Lung (tissue), 12 donors: ENCODE data around the gene CLEC10A. TPM values are rescaled to one million over a fixed set of nuclear protein-coding genes. Genes with fewer than 3 reads are reported as not detected.
"Not testable (repeated sequence)": the region's sequence is repeated elsewhere in the genome, so short reads cannot be mapped to it uniquely, and the experiment has no call there.

Experiments
- ATAC-seq: fragments of 200-7000 bp; cut with Tn5 transposase; one replicate; pipeline ENCODE4 v1.9.1; 2020; ENCODE audit warnings: moderate number of reproducible peaks; ENCODE audit not compliant: insufficient read depth, low FRiP score
- DNase-seq, 3 donors: peaks; one replicate each; pipeline ENCODE4 v3.0.0-alpha.2; 2013 to 2017
- H3K27ac ChIP-seq, 2 donors: one replicate each; pipeline ENCODE4 v1.5.1; 2013; ENCODE audit warnings: mild to moderate bottlenecking in 2 of 2, moderate library complexity in 2 of 2, control low read depth in 1 of 2, inconsistent platforms in 1 of 2, low read depth in 1 of 2, low read length in 1 of 2
- H3K27me3 ChIP-seq, 3 donors: one replicate each; pipeline ENCODE4 v1.5.1; 2013; ENCODE audit warnings: low read length in 2 of 3; ENCODE audit not compliant: control insufficient read depth in 3 of 3, insufficient read depth in 3 of 3
- H3K36me3 ChIP-seq, 4 donors: one replicate each; pipeline ENCODE4 v1.5.1; 2013; ENCODE audit warnings: low read length in 4 of 4, mild to moderate bottlenecking in 1 of 4, moderate library complexity in 1 of 4; ENCODE audit not compliant: control insufficient read depth in 4 of 4, insufficient read depth in 4 of 4
- H3K4me1 ChIP-seq, 5 donors: one replicate each; pipeline ENCODE4 v1.5.1; 2013; ENCODE audit warnings: low read length in 5 of 5, mild to moderate bottlenecking in 2 of 5, moderate library complexity in 1 of 5; ENCODE audit not compliant: control insufficient read depth in 5 of 5, insufficient read depth in 5 of 5
- H3K4me3 ChIP-seq: one replicate; pipeline ENCODE4 v1.5.1; 2013; ENCODE audit warnings: mild to moderate bottlenecking, control low read depth, moderate library complexity
- H3K9ac ChIP-seq, 2 donors: one replicate each; pipeline ENCODE4 v1.5.1; 2013; ENCODE audit warnings: low read length in 2 of 2, control low read depth in 1 of 2; ENCODE audit not compliant: insufficient read depth in 1 of 2
- H3K9me3 ChIP-seq, 4 donors: one replicate each; pipeline ENCODE4 v1.5.1; 2013; ENCODE audit warnings: low read length in 3 of 4, mild to moderate bottlenecking in 1 of 4, moderate library complexity in 1 of 4; ENCODE audit not compliant: control insufficient read depth in 4 of 4, insufficient read depth in 3 of 4
- CTCF ChIP-seq: IDR thresholded peaks from 2 replicates; pipeline ENCODE4 v1.5.1; 2012; ENCODE audit warnings: mild to moderate bottlenecking; ENCODE audit errors: control extremely low read depth, extremely low read depth
- WGBS, 2 donors: extraction: QIAGEN DNeasy Blood & Tissue Kit; methylation state at CpG; one replicate each; pipeline ENCODE4 v1.1.7; 2013; 5-methylcytosine and 5-hydroxymethylcytosine counted together
- polyA plus RNA-seq, 2 donors: library from polyadenylated mRNA; stranded (reverse); fragments of 200-250 nt; gene quantifications; one replicate each; pipeline ENCODE4 v1.2.1, GENCODE V29; 2013
- total RNA-seq, 2 donors: library from RNA; depleted of rRNA in 1 of 2; stranded (reverse); fragments of >200 nt in 1 of 2; gene quantifications; one replicate each; pipeline ENCODE4 v1.2.1, GENCODE V29; 2014 to 2021
- donor health status: control.
- donor health status: control.
- donor health status: Bipolar disorder and iron deficiency.
- donor health status: healthy.
- donor health status: DM: yes; HTN: yes; CAD: no.

Gene CLEC10A
- total and polyA plus RNA-seq, 4 donors: 3.7 to 18.4 (median 9.0) TPM

GRCh38 chr17:7089570-7089969, 9.5 kb upstream of the CLEC10A start:
- not testable (repeated sequence) for ATAC-seq, H3K27ac ChIP-seq, H3K36me3 ChIP-seq, H3K9me3 ChIP-seq, DNase-seq, H3K9ac ChIP-seq, H3K4me1 ChIP-seq, H3K27me3 ChIP-seq, H3K4me3 ChIP-seq
- WGBS, 2 donors: 93 to 94% methylated on average over 6 of the region's 6 CpGs

GRCh38 chr17:7088442-7088841, 8.4 kb upstream of the CLEC10A start:
- DNase-seq, H3K27me3 ChIP-seq, H3K9ac ChIP-seq, H3K9me3 ChIP-seq, H3K4me3 ChIP-seq, H3K36me3 ChIP-seq, H3K4me1 ChIP-seq, ATAC-seq, H3K27ac ChIP-seq: not testable (repeated sequence)
- 67 to 75% methylated on average over 4 of the region's 4 CpGs for WGBS, 2 donors

GRCh38 chr17:7084088-7084487, 4.0 kb upstream of the CLEC10A start:
- TF ChIP-seq CTCF: no peak
- ATAC-seq (no peak), DNase-seq (peak in 2 of 3 donors; percentile 2 to 13)
- no peak overlapping the region for H3K4me3 ChIP-seq
- no peak overlapping the region for H3K27ac ChIP-seq
- H3K9ac ChIP-seq: no peak overlapping the region
- peaks cover 0 to 4% (median 0%) of the 10 kb centered on the region in 5 donors for H3K4me1 ChIP-seq
- no peaks in the 10 kb centered on the region for H3K9me3 ChIP-seq
- 25 to 27% methylated on average over 7 of the region's 7 CpGs for WGBS, 2 donors
- no peaks in the 10 kb centered on the region for H3K36me3 ChIP-seq
- no peaks in the 10 kb centered on the region for H3K27me3 ChIP-seq

- DNase-seq (no peak), ATAC-seq (no peak)
- Histone ChIP-seq H3K27ac (no peak overlapping the region), H3K4me1 (peaks cover 0 to 4% (median 0%) of the 10 kb centered on the region in 5 donors), H3K9me3 (no peaks in the 10 kb centered on the region), H3K36me3 (no peaks in the 10 kb centered on the region), H3K27me3 (no peaks in the 10 kb centered on the region), H3K9ac (no peak overlapping the region), H3K4me3 (no peak overlapping the region)
- no peak for TF ChIP-seq CTCF
- WGBS, 2 donors: 79 to 88% methylated on average over 4 of the region's 4 CpGs
Measured at GRCh38 chr17:7083592-7083991, 3.5 kb upstream of the CLEC10A start.
